ENCODE data around the gene RGS3. TPM values are rescaled to one million over a fixed set of nuclear protein-coding genes. Genes with fewer than 3 reads are reported as not detected.

RGS3 gene
- total RNA-seq, 2 donors from 2014 or later: 170 to 202 TPM

DNA sequence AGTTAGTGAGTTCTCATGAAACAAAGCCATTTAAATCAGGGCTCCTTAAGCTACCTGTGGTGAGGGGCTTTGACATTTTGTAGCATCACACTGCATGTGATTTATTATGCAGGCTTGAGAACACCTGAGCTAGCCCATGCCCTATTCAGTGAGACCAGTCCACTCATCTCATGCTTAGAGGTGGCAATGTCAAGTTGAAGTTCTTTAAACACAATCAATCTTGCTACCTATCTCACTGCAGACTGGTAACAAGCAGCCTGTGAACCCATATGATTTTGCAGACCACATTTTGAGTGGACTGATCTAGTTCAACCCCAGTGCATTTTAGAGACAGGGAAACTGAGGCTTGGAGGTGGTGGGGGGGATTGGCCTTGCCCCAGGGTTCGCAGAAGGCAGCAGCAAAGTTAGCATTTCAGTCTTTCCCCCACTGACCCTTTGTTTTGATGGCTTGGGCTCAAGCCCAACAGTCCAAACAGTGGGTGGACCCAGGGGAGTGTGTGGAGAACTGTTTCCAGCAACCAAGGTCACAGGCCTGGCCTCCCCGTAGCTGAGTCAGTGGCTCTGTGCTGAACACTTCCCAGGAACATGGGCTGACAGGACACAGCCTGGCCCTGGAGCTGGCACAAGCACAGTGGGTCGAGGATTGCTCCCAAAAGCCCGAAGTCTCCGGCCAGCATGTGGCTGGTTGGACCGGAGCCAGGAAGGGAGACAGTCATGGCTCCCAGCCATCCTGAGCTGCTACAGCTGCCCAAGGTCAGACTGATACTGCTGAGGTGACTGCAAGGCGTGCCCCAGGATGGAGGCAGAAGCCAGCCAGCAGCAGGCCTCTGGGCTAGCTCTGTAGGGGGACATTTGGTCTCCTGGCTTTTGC is 95.3 kb downstream of the RGS3 start:
- peak; percentile 77 for DNase-seq (ENCODE audit: low spot score)
- no peak overlapping the region for H3K4me3 ChIP-seq
- no peaks in the 10 kb centered on the region for H3K36me3 ChIP-seq
- TF ChIP-seq, protein P1, sequence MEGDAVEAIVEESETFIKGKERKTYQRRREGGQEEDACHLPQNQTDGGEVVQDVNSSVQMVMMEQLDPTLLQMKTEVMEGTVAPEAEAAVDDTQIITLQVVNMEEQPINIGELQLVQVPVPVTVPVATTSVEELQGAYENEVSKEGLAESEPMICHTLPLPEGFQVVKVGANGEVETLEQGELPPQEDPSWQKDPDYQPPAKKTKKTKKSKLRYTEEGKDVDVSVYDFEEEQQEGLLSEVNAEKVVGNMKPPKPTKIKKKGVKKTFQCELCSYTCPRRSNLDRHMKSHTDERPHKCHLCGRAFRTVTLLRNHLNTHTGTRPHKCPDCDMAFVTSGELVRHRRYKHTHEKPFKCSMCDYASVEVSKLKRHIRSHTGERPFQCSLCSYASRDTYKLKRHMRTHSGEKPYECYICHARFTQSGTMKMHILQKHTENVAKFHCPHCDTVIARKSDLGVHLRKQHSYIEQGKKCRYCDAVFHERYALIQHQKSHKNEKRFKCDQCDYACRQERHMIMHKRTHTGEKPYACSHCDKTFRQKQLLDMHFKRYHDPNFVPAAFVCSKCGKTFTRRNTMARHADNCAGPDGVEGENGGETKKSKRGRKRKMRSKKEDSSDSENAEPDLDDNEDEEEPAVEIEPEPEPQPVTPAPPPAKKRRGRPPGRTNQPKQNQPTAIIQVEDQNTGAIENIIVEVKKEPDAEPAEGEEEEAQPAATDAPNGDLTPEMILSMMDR (IDR thresholded peaks at IDR 0.05): no peak
- H3K27me3 ChIP-seq (replicated peaks; ENCODE audit: insufficient read depth): no peaks in the 10 kb centered on the region
- H3K4me1 ChIP-seq (ENCODE audit: control insufficient read depth in 1 of 2, low read depth in 2 of 2): peaks cover 14 to 64% of the 10 kb centered on the region in 2 donors
- peak overlapping the region; percentile 32 to 75 for H3K27ac ChIP-seq
- H3K9me3 ChIP-seq: no peaks in the 10 kb centered on the region
- ATAC-seq (ENCODE audit: insufficient number of reproducible peaks, low FRiP score, low read depth): peak; percentile 68

DNA sequence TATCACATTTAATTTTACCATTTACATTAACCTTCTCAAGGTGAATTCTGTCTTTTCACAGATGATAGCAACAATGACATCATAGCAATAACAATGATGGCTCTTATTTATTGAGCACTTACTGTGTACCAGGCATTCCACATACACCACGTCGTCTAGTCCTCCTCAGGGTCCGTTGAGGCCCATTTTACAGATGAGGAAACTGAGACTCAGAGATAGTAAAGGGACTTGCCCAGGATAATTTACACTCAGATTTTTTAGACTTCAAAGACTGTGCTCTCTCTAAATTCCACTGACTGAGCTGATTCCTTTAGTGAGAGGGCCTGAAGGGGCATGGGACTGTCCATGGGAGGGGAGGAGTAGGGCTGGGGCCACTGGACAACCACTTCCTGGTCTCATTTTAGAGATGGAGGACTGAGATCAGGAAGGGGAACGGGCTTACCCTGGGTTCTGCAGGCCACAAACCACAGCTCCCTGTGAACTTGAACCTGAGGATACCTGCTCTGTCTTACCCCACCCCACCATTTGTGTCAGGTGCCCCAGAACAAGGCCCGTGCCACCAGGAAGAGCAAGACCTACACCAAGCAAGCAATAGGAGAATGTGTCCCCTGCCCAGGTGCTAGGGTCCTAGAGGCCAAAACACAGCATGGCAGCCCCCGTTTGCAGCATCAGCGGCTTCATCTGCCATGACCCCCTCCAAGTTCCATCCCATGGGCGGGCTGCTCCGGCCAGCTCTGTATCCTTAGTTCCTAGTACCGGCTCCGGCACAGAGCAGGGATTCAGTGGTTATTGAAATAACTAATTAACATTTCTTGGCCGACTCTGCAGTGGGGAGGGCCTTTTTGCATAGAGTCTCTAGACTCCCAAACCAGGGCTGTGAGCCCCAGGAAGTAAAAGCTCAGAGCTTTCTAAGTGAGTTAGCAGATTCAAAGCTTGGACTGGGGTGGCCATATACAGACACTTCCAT is 96.6 kb downstream of the RGS3 start:
- TF ChIP-seq, protein P1 (IDR thresholded peaks at IDR 0.05): no peak
- H3K4me1 ChIP-seq (ENCODE audit: control insufficient read depth in 1 of 2, low read depth in 2 of 2): peaks cover 22 to 75% of the 10 kb centered on the region in 2 donors
- peak overlapping the region; percentile 13 to 75 for H3K27ac ChIP-seq
- no peaks in the 10 kb centered on the region for H3K9me3 ChIP-seq
- ATAC-seq (ENCODE audit: insufficient number of reproducible peaks, low FRiP score, low read depth) (no peak), DNase-seq (ENCODE audit: low spot score) (no peak)
- H3K36me3 ChIP-seq: no peaks in the 10 kb centered on the region
- H3K27me3 ChIP-seq (replicated peaks; ENCODE audit: insufficient read depth): no peaks in the 10 kb centered on the region
- H3K4me3 ChIP-seq: no peak overlapping the region

DNA sequence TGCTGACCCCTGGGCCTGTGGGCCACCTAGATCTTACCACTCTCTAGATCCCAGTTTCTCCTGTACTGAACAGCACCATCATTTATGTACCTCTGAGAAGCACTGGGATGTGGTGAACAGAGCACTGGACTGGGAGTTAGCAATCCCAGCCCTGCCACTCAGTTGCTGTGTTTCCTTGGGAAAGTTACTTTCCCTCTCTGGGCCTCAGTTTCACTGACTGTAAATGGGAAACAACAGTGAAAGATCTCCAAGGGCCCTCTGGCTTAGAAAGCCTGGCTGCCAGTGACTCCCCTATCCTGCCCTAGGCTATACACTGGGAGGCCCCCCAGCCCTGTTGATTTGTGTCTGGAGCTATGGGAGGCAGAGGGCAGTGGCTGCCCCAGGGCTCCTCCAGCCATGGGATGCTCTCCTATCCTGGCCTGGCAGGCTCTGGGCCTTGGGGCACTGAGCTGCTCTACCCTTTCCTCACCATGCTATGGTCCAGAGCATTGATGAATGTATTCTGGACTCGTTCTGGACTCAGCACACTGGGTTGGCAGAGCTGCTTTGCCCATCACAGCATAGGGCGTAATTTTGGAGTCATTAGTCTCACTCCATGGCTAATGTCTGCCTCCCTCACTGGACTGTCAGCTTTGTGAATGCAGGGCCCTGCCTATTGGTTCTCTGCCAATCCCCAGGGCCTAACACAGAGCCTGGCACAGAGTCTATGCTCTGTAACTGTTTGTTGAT is 99.3 kb downstream of the RGS3 start:
- peak overlapping the region; percentile 96 to 99 for H3K27ac ChIP-seq
- no peak overlapping the region for H3K4me3 ChIP-seq
- H3K4me1 ChIP-seq (ENCODE audit: control insufficient read depth in 1 of 2, low read depth in 2 of 2): peaks cover 31 to 73% of the 10 kb centered on the region in 2 donors
- H3K27me3 ChIP-seq (replicated peaks; ENCODE audit: insufficient read depth): no peaks in the 10 kb centered on the region
- TF ChIP-seq, protein P1 (IDR thresholded peaks at IDR 0.05): no peak
- ATAC-seq (ENCODE audit: insufficient number of reproducible peaks, low FRiP score, low read depth) (no peak), DNase-seq (ENCODE audit: low spot score) (no peak)
- H3K36me3 ChIP-seq: no peaks in the 10 kb centered on the region
- H3K9me3 ChIP-seq: no peaks in the 10 kb centered on the region

DNA sequence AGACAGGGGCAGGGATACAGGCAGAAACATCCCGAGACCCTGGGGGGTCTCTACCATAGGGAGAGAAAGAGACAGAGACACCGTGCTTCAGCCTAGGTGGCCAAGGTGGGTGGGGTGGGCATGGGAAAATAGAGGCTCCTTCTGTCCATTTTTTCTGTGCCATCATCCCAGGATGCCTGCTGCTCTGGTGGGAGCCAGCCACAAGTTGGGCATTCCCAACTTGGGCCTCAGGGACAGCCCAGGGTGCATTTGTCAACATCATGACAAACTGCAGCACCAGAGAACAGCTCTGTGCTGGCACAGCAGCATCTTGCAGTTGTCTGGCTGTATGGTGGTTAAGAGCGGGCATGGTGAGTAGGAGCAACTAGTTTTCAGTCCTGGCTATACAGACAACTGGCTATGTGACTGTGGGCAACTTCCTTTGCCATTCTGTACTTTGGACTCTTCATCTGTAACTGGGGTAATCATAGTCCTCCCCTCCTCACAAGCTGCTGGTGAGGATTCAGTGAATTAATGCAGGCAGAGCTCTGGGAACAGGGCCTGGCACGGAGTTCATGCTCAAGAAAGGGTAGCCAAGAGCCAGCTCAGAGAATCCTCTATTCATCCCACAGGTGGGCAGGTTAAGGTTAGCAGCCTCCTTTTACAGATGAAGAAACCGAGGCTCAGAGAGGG is 100.4 kb downstream of the RGS3 start:
- Histone ChIP-seq H3K4me3 (no peak overlapping the region), H3K27ac (peak overlapping the region; percentile 96 to 99), H3K4me1 (ENCODE audit: control insufficient read depth in 1 of 2, low read depth in 2 of 2) (peaks cover 33 to 73% of the 10 kb centered on the region in 2 donors), H3K27me3 (replicated peaks; ENCODE audit: insufficient read depth) (no peaks in the 10 kb centered on the region), H3K9me3 (no peaks in the 10 kb centered on the region), H3K36me3 (no peaks in the 10 kb centered on the region)
- TF ChIP-seq, protein P1 (IDR thresholded peaks at IDR 0.05): no peak
- no peak for DNase-seq (ENCODE audit: low spot score)
- no peak for ATAC-seq (ENCODE audit: insufficient number of reproducible peaks, low FRiP score, low read depth)

All from thoracic aorta (tissue), 2 donors.